Measurements from ENCODE around the gene ZNF792. TPM values are rescaled to one million over a fixed set of nuclear protein-coding genes. Genes with fewer than 3 reads are reported as not detected.
A peak's percentile ranks its signal among the peaks of the same experiment; 100 is the strongest.

ZNF792 gene
- total RNA-seq, 4 donors from 2014 or later: 1.7 to 3.5 (median 2.7) TPM

GRCh38 chr19:35002037-35002535 is 38.1 kb upstream of the ZNF792 start:
- Histone ChIP-seq H3K27me3 (no peaks in the 10 kb centered on the region), H3K4me1 (peaks cover 21 to 22% of the 10 kb centered on the region in 2 donors), H3K36me3 (no peaks in the 10 kb centered on the region), H3K27ac (peak overlapping the region; percentile 91 to 99 (median 97)), H3K4me3 (peak overlapping the region in 1 of 4 donors; percentile 76), H3K9me3 (no peaks in the 10 kb centered on the region)
- in situ Hi-C loops (cut with MboI; ENCODE audit: low sequenced_read_pairs in 4 of 4) (no loop called here), intact Hi-C loops (cut with DNase I; ENCODE audit: low total_unique reads) (no loop called here)
- DNase-seq (no peak), ATAC-seq (no peak)
- no peak for TF ChIP-seq POLR2A (IDR thresholded peaks at IDR 0.05)
- TF ChIP-seq, protein P1, sequence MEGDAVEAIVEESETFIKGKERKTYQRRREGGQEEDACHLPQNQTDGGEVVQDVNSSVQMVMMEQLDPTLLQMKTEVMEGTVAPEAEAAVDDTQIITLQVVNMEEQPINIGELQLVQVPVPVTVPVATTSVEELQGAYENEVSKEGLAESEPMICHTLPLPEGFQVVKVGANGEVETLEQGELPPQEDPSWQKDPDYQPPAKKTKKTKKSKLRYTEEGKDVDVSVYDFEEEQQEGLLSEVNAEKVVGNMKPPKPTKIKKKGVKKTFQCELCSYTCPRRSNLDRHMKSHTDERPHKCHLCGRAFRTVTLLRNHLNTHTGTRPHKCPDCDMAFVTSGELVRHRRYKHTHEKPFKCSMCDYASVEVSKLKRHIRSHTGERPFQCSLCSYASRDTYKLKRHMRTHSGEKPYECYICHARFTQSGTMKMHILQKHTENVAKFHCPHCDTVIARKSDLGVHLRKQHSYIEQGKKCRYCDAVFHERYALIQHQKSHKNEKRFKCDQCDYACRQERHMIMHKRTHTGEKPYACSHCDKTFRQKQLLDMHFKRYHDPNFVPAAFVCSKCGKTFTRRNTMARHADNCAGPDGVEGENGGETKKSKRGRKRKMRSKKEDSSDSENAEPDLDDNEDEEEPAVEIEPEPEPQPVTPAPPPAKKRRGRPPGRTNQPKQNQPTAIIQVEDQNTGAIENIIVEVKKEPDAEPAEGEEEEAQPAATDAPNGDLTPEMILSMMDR (IDR thresholded peaks at IDR 0.05 in 4 of 5, conservative IDR thresholded peaks at IDR 0.05 in 1 of 5): no peak

GRCh38 chr19:35000647-35001501 is 36.8 kb upstream of the ZNF792 start:
- peak in 1 of 2 donors; percentile 19 for ATAC-seq
- no peak for DNase-seq

DNA sequence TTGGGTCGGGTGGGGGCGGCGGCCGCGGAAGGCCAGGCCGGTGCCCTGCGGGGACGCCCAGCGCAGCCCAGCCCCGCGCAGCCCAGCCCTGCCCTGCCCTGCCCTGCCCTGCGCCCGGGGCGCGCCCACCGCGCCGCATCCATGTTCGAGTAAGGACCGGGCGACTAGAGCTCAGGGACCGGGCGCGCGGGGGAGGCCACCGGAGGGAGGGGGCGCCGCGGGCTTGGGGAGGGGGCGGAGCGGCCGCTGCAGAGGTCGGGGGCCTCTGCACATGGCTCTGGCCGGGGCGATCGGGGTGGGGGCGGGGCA is 36.3 kb upstream of the ZNF792 start:
- Histone ChIP-seq H3K27ac (peak overlapping the region; percentile 91 to 99 (median 97)), H3K9me3 (no peaks in the 10 kb centered on the region), H3K4me1 (peaks cover 23 to 32% of the 10 kb centered on the region in 2 donors), H3K36me3 (peaks cover 0 to 7% of the 10 kb centered on the region in 2 donors), H3K27me3 (no peaks in the 10 kb centered on the region), H3K4me3 (peak overlapping the region; percentile 67 to 84 (median 73))
- intact Hi-C loops (cut with DNase I; ENCODE audit: low total_unique reads): loop anchor here (1.0 kb wide), 2 partner anchors 27 to 139 kb away; no protein-coding TSS in a partner anchor
- DNase-seq: no peak
- in situ Hi-C loops (cut with MboI; ENCODE audit: low sequenced_read_pairs in 4 of 4): no loop called here
- no peak for ATAC-seq
- TF ChIP-seq POLR2A (IDR thresholded peaks at IDR 0.05): peak; percentile 81 to 86
- TF ChIP-seq, protein P1 (IDR thresholded peaks at IDR 0.05 in 4 of 5, conservative IDR thresholded peaks at IDR 0.05 in 1 of 5): no peak

More at GRCh38 chr19:35000647-35001501, 36.8 kb upstream of the ZNF792 start:
- intact Hi-C loops (cut with DNase I; ENCODE audit: low total_unique reads) (loop anchor here (1.0 kb wide), 2 partner anchors 26 to 138 kb away; no protein-coding TSS in a partner anchor), in situ Hi-C loops (cut with MboI; ENCODE audit: low sequenced_read_pairs in 4 of 4) (no loop called here)
- TF ChIP-seq, protein P1 (IDR thresholded peaks at IDR 0.05 in 4 of 5, conservative IDR thresholded peaks at IDR 0.05 in 1 of 5): no peak
- no peak for TF ChIP-seq POLR2A (IDR thresholded peaks at IDR 0.05)
- H3K27me3 ChIP-seq: no peaks in the 10 kb centered on the region
- peak overlapping the region; percentile 91 to 99 (median 97) for H3K27ac ChIP-seq
- peak overlapping the region; percentile 67 to 84 (median 73) for H3K4me3 ChIP-seq
- H3K9me3 ChIP-seq: no peaks in the 10 kb centered on the region
- peaks cover 23 to 26% of the 10 kb centered on the region in 2 donors for H3K4me1 ChIP-seq
- peaks cover 0 to 7% of the 10 kb centered on the region in 2 donors for H3K36me3 ChIP-seq

DNA sequence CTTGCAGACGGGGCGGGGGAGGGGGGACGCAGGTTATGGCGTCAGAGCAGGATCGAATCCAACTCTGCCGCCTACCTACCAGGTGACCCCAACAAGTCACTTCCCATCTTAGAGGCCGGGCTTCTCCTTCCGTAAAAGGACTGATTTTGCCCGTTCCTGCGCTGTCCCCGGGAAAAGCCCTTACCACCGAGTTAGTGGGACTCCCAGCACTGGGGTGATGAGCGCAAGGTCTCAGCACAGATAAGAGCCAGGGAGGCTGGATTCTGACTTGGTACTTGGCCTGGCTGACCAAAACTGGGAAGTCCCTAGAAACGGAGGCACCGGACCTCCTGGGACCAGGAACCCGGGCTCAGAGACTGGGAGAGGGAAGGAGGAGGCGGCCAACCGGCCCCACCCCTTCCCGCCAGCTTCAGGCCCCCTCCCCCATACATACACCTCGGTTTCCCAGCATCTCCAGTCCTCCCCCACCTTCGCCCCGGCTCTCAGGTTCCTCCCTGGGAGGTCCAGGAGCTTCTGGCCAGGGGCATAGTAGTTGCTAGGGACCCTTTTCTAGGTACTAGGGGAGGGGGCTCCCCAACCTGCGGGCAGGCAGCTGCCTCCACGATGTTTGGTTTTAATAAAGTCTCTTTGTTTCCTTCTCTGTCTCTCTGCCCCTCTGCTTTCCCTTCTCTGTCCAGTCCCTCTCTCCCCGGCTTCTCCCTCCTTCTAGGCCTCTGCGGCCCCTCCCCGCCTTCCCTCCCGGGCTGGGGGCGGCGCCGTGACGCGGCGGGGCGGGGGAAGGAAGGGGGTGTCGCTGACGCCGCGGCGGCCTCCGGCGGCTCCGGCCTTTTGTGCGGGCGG is 35.7 kb upstream of the ZNF792 start, which contains the start of gene GRAMD1A:
TSS of gene GRAMD1A (plus strand) at position 826 of the 840 bp plus-strand sequence. CDS start 156 bp downstream, outside the sequence.
- Histone ChIP-seq H3K27ac (peak within 1 kb of the TSS; percentile 91 to 99 (median 97)), H3K9me3 (no peaks in the 10 kb centered on the region), H3K4me3 (peak within 1 kb of the TSS; percentile 67 to 84 (median 73)), H3K27me3 (no peaks in the 10 kb centered on the region), H3K36me3 (peaks cover 0 to 7% of the 10 kb centered on the region in 2 donors), H3K4me1 (peaks cover 29 to 38% of the 10 kb centered on the region in 2 donors)
- in situ Hi-C loops (cut with MboI; ENCODE audit: low sequenced_read_pairs in 4 of 4): loop anchor here in 1 of 4 donors (25.0 kb wide), 1 partner anchor 263 kb away; the partner anchor contains the start of gene USF2
- intact Hi-C loops (cut with DNase I; ENCODE audit: low total_unique reads): loop anchor here (1.0 kb wide), 2 partner anchors 28 to 140 kb away; no protein-coding TSS in a partner anchor
- peak; percentile 76 to 86 for DNase-seq
- TF ChIP-seq, protein P1 (IDR thresholded peaks at IDR 0.05 in 4 of 5, conservative IDR thresholded peaks at IDR 0.05 in 1 of 5): no peak
- peak; percentile 6 to 79 for TF ChIP-seq POLR2A (IDR thresholded peaks at IDR 0.05)
- peak; percentile 83 for ATAC-seq

Measured in gastrocnemius medialis (tissue), 4 donors.